Fibroblast of skin of left biceps (primary cell): Measurements from ENCODE around the gene SMPDL3A.
"Not testable (repeated sequence)": the region's sequence is repeated elsewhere in the genome, so short reads cannot be mapped to it uniquely, and the experiment has no call there.

Source experiments
- DNase-seq, 2 experiments: peaks; one replicate each; pipeline ENCODE4 v3.0.0-alpha.2; 2013; ENCODE audit warnings: low read depth in 2 of 2

Gene SMPDL3A, protein sequence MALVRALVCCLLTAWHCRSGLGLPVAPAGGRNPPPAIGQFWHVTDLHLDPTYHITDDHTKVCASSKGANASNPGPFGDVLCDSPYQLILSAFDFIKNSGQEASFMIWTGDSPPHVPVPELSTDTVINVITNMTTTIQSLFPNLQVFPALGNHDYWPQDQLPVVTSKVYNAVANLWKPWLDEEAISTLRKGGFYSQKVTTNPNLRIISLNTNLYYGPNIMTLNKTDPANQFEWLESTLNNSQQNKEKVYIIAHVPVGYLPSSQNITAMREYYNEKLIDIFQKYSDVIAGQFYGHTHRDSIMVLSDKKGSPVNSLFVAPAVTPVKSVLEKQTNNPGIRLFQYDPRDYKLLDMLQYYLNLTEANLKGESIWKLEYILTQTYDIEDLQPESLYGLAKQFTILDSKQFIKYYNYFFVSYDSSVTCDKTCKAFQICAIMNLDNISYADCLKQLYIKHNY

GRCh38 chr6:122789182-122790027 lies at the start of gene SMPDL3A:
TSS of gene SMPDL3A (plus strand) at chr6:122789258. CDS start at chr6:122789347, 89 bp downstream.
- DNase-seq = no peak

DNA sequence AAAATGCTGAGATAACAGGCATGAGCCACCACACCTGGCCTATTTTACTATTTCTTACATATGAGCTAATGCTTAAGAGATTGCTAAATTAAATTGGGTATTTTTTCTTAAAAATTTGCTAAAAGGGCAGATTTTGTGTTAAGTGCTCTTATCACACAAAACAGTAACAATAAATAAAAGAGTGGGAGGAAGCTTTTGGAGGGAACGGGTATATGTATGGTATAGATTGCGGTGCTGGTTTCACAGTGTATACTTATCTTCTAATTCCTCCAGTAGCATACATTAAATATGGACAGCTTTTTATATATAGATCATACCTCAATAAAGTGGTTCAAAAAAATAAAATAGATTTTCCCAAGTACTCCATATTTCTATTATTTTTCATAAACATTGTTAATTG lies 49.0 kb upstream of the SMPDL3A start:
- DNase-seq = no peak

- DNase-seq = no peak
These were observed 48.1 kb upstream of the SMPDL3A start for GRCh38 chr6:122740936-122741335.

GRCh38 chr6:122744247-122744646 lies 44.8 kb upstream of the SMPDL3A start:
- not testable (repeated sequence) for DNase-seq

DNA sequence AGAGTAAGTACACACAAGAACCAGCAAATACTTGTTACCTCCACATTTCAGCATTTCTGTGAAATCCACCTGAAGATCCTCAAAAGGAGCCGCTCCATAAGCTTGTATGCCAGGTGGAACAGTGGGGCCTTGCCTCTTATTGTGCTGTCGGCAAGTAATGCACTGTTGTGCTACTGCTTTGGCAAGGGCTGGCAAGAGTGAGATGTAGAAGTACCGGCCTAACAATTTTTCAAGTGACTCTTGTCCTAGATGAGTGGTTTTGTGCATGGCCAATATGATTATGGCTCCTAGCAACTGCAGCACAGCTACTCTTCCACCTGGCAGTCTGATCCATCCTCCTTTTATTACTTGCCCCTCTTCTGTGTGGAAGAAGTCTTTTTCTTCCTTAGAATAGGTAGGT lies 44.2 kb upstream of the SMPDL3A start:
- not testable (repeated sequence) for DNase-seq

DNA sequence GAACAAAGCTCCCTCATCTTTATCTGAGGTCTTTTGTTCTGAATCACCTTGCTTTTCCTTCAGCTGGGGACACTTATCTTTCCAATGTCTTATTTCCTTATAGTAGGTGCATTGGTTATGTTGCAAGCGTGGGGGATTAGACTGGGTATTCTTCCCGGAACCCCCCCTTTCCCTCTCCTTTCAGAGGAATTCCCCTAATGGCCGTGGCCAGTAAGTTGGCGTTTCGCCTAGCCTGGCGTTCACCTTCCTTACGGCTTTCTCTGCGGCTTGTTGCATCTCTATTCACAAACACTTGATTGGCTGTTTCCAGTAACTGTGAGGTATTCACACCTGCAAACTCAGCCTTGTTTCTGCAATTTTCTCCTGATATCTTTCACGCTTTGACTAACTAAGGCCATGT lies 42.4 kb upstream of the SMPDL3A start:
- DNase-seq = no peak

DNA sequence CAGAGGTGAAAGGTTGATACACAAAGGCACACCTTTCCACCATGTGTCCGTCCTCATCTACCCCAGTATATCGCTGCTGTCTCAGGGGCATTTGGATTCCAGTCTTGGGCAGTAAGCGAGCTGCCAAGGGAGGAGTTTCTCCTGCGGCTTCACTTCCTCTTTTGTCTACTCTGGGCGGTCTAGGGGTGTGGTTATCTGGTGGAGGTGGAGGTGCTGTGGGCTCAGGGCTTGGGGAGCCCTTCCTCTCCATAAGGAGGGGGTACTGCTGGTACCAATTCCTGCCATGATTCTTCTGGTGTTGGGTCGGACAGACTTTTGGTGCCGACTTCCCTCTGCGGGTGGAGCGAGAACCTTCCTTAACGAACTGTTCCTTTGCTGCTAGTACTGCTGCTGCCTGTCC lies 41.5 kb upstream of the SMPDL3A start:
- DNase-seq = no peak

GRCh38 chr6:122748945-122749344 lies 40.1 kb upstream of the SMPDL3A start:
- not testable (repeated sequence) for DNase-seq

DNA sequence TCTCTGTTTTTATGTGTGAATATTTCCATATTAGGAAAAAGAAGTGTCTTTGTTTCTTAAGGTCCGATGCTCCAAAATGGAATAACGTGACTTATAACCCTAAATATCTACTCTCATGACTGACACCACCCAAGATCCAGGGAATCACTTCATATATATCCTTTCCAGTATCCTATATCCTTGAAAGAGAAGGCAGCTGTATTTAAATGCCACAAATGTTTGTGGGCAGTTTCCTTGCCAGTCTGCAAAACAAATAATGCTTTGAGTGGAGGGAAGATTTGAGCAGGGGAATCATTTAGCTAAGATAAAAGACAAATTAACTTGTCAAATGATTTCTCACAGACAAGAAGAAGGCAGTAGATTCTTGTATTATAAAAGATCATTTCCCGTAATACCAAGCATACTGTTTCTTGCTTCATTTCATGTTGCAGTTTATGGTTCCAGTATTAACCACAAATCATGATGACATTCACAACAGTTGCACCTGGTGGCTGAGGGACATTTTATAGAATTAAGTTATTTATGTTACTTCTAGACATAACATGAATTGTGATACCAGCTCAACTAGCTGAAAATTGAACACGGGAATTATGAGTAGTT lies 39.5 kb upstream of the SMPDL3A start:
- DNase-seq = no peak

GRCh38 chr6:122751326-122751725 lies 37.7 kb upstream of the SMPDL3A start:
- no peak for DNase-seq

DNA sequence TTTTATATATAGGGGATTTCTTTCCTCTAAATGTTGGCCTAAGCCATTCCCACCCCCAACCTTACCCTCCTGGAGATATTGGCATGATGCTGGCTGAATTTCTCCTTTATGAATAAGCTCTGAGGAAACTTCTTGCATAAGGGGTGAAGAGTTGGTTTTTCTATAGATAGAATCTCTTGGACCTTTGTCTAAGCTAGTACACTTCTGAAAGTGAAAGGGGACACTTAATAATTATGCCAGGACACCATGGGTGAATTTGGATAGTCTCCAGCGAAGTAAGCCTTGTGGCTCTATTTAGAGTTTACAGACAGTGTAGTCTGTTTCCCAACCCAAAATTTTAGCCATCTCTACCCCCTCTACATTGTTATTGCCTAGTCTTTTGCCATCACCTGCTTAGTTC lies 36.6 kb upstream of the SMPDL3A start:
- DNase-seq = no peak

GRCh38 chr6:122753000-122753687 lies 35.9 kb upstream of the SMPDL3A start:
- DNase-seq = no peak

GRCh38 chr6:122753688-122754056 lies 35.4 kb upstream of the SMPDL3A start:
- no peak for DNase-seq

DNA sequence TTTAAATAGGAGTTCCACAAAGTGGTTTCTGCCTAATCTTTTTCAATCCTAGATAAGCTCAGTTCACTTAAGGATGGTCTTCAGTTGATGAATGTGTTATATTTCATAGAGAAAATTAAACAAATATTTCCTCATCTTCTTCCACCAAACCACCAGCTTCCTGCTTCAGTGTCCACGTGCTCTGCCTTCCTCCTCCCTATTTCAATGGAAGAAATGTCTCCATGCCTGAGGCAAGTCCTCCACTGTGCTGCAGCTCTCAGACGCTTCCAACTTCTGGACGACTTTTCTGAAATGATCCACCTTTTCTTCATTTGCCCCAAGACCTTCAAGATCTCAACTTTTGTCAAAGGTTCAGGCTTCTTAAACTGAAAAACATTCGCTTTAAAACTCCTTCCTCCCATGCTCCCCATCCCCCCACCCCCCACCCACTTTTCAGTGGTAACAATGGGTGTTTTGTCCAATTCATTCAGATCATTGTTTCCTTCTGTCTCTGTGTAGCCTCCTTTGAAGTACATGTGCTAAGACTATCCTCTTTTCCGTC lies 34.8 kb upstream of the SMPDL3A start:
- no peak for DNase-seq

DNA sequence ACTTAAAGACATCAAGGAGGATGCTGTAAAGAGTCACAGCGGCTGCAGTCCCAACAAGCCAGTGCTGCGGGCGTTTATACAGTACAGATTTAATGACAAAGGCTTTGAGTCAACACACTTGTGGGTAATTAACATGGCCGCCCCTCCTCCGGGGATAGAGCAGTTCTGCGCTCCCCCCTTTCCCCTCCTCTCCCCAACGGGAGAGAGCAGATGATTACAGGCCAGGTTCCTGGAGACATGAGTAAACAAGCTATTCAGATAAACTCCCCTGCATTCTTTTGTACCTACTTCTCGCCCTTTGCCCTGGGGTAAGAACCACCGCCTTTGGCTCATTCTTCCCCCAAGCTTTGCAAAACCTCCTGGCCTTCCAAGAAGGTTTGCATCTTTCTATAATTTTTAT lies 33.2 kb upstream of the SMPDL3A start:
- DNase-seq = no peak

DNA sequence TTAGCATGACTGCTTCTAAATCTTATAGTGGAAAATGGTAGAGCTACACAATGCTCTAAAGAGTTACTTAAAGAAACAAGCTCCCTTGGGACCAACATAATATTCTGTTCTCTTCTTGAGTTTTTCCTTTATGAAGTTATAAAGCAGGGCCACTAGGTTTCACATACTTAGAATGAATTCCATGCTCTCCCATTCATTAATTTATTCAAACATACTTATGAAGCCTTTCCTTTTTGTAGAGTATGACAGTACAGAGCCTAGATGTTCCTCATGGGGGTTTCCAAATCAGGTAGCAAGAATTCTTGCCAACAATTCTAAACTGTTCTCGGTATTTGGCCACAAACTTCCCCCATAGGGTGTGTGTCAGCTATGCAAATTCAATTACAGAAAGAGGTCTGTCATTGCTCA lies 30.1 kb upstream of the SMPDL3A start:
- no peak for DNase-seq

DNA sequence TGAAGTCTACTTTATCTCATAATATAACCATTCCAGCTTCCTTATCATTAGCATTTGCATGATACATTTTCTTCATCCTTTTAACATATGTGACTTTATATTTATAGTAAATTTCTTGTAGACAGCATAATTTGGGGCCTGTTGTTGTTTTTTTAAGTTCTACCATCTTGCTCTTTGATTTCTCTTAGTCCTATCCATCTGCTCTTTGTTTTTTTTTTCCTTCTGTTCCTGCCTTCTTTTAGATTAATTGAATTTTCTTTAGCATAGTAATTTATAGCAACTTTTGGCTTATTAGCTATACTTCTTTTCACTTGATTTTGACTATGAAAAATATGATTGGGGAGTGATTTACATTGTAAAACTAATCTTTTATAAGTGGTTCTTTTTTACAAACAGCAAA lies 28.7 kb upstream of the SMPDL3A start:
- DNase-seq = no peak

DNA sequence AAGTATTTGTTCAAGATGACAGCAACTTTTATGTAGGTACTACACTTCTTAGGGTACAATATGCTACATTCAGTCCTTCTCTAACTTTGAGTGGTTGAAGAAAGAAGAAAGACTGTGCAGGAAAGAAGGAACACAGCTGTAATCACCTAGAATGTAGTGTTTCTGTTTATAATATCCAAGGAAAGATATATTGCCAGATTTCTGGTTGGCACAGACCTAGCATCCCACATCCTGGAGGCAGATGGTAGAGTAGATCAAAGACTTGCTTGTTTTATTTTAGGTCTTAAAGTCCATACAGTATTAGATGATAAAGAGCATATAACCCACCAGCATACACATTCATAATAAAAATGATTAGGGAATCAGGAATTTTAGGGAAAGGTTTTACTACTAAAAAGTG lies 22.8 kb upstream of the SMPDL3A start:
- DNase-seq = no peak

GRCh38 chr6:122770835-122771601 lies 18.0 kb upstream of the SMPDL3A start:
- DNase-seq = no peak

DNA sequence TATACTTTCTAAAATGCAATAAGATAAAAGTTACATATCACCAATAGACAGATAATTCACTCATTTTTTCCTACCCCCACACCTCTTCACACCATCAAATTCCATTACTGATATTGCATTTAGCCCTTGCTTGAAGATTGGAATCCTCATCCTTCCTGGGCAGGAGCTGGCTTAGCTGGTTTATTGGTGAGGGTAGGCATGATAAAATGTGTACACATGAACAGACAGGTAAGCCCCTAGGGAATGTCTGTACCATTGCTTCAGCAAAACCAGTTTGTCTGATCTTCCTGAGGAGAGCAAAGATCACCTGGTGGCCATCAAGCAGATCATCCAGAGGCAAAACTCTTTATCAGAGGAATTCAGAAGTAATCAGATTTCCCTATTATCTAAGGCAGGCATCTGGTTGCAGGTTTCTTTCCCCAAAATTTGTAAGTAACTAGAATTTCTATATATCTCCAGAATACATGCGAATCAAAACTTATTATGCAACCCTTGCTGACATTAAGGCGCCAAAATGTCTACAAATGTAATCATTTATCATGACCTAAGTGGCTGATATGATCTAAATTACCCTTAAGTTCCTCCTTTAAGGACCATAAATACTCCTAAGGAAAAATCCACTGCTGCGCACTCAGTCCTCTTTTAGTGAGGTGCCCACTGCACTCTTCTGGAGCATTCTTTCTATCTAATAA lies 16.2 kb upstream of the SMPDL3A start:
- no peak for DNase-seq
